ENCODE data around the gene PMEPA1. TPM values are rescaled to one million over a fixed set of nuclear protein-coding genes. Genes with fewer than 3 reads are reported as not detected.

PMEPA1 gene
- total and polyA plus RNA-seq, 10 of the 15 experiments (the other 5 are each of a cell fraction or from before 2014, with no cell fraction given): 0.02 to 0.10 (median 0.04) TPM; not detected in 3

GRCh38 chr20:57656252-57656820, 53.5 kb downstream of the PMEPA1 start (continued):
- TF ChIP-seq CUX1 (IDR thresholded peaks at IDR 0.05; ENCODE audit: insufficient replicate concordance, low read depth, low read length) (no peak), POLR2AphosphoS5 (IDR thresholded peaks at IDR 0.05; ENCODE audit: low read length) (no peak), ZNF592 (IDR thresholded peaks at IDR 0.05) (no peak), NR2C2 (IDR thresholded peaks at IDR 0.05; ENCODE audit: borderline replicate concordance, control insufficient read depth, insufficient read length, low read depth) (no peak)
